MV-4-11 (cell line): Measurements from ENCODE around the gene OR52M1.
"Not testable (repeated sequence)": the region's sequence is repeated elsewhere in the genome, so short reads cannot be mapped to it uniquely, and the experiment has no call there.

Experiments
- DNase-seq: peaks from one replicate; lab custom pipeline; 2025; lab: John Stamatoyannopoulos, UW

Gene OR52M1

GRCh38 chr11:4544891-4545290, at the start of gene OR52M1:
Gene OR52M1, plus strand, starts transcription at chr11:4545191. Its CDS starts 0 bp downstream, at chr11:4545191.
- no peak for DNase-seq

GRCh38 chr11:4495487-4495886, 49.5 kb upstream of the OR52M1 start:
- no peak for DNase-seq

DNA sequence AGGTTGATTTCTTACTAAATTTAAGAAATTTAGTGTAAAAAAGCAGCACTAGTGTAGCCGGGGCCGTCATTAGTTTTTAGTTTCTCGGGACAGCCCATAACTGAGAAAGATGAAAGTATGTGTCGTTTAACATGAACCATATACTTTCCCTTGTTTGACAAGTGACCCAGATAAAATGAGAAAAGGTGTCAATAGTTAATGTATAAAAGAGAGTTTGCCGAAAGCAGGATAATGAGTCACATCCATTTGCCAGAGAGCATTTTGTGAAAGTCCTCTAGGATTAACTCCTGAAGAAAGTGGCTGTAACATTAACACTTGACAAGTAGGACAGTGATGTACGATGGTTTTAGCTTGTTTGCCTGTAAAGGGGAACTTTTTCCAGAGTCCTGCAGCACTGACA, 49.0 kb upstream of the OR52M1 start:
- DNase-seq = no peak

DNA sequence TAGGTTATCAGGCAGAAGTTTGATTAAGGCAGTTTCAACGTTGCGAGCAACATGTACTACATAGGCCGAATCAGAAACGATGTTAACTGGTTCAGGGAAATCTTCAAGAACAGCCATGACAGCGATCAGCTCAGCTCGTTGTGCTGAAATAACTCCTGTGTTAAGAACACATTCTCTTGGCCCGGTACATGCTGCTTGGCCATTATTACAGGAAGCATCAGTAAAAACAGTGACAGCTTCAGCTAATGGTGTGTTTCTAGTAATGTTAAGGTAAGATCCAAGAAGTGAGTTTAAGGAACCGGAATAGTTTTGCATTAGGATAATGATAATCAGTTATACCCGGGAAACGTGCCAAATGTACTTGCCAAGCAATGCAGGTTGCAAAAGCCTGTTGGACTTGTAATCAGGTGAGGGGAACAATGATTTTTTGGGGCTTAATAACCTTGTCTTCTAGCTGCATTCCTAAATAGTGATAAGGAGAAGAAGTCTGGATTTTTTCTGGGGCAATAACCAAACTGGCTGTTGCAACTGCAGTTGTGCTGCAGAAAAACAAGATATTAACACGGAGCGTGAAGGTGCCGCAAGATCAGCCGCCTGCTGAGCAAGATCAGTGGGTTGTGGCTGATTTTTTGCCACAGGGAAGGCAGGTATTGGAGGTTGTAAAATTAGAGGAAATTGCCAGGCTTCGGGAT, 48.3 kb upstream of the OR52M1 start:
- no peak for DNase-seq

- DNase-seq = no peak
Measured at GRCh38 chr11:4508886-4509285, 36.1 kb upstream of the OR52M1 start.

- DNase-seq = no peak
Measured at GRCh38 chr11:4511282-4512245, 33.4 kb upstream of the OR52M1 start.

DNA sequence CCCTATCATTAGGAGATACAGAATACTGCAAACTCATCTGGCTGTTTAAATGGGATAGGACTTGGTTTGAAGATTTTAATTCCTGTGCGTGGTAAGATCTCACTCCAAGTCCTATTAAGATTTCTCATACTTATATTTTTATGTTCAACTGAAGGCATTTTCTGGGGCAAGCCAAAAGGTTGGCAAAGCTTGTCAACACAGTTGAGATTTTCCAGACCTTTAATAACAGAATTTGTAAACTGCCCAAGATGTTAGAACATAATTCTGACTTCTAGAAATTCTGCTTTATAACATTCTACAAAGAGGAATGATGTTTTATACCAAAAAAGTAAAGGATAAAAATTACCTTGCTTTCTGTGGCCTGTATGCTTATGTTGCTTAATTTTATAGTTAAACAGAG, 30.8 kb upstream of the OR52M1 start:
- no peak for DNase-seq

DNA sequence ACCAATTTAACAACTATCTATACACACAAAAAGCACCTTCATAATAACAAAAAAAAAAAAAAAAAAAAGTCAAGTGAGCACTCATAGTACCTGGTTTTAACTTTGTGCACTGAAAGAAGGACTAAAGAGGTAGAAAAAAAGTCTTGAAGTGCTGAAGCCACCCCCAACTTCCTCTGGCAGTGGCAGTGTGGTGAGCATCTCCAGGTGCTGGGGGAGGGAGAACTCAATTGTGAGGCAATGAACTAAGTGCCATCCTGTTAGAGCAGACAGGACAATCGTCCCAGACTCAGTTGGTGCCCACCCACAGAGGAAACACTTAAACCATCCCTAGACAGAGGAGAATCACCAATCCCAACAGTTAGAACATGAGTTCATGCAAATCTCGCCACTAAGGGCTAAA, 22.7 kb upstream of the OR52M1 start:
- no peak for DNase-seq

DNA sequence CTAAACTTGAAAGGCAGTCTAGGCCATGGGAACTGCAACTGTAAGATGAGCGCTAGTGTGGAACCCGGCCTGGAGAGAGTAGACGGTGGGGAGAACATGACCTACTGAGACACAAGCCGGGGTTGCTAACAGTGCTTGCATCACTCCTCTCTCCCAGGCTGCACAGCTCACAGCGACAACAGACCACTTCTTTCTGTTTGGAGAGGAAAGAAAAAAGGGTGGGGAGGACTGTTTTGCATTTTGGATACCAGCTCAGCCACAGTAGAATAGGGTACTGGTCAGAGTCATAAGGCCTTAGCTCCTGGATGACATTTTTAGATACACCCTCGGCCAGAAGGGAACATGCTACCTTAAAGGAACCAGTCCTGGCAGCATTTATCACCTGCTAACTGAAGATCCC, 22.2 kb upstream of the OR52M1 start:
- DNase-seq = no peak

- DNase-seq = no peak
Measured at GRCh38 chr11:4523666-4524065, 21.3 kb upstream of the OR52M1 start.

GRCh38 chr11:4527926-4528325, 17.1 kb upstream of the OR52M1 start:
- no peak for DNase-seq

GRCh38 chr11:4531686-4532085, 13.3 kb upstream of the OR52M1 start:
- DNase-seq = not testable (repeated sequence)

GRCh38 chr11:4539603-4540219, 5.3 kb upstream of the OR52M1 start:
- no peak for DNase-seq

GRCh38 chr11:4541071-4541470, 3.9 kb upstream of the OR52M1 start:
- no peak for DNase-seq

- no peak for DNase-seq
Measured at GRCh38 chr11:4543561-4543960, 1.4 kb upstream of the OR52M1 start.

GRCh38 chr11:4546878-4547277, 1.9 kb downstream of the OR52M1 start:
- no peak for DNase-seq

GRCh38 chr11:4547416-4547815, 2.4 kb downstream of the OR52M1 start:
- no peak for DNase-seq

- DNase-seq = peak; percentile 25
Measured at GRCh38 chr11:4551346-4551979, 6.5 kb downstream of the OR52M1 start.

DNA sequence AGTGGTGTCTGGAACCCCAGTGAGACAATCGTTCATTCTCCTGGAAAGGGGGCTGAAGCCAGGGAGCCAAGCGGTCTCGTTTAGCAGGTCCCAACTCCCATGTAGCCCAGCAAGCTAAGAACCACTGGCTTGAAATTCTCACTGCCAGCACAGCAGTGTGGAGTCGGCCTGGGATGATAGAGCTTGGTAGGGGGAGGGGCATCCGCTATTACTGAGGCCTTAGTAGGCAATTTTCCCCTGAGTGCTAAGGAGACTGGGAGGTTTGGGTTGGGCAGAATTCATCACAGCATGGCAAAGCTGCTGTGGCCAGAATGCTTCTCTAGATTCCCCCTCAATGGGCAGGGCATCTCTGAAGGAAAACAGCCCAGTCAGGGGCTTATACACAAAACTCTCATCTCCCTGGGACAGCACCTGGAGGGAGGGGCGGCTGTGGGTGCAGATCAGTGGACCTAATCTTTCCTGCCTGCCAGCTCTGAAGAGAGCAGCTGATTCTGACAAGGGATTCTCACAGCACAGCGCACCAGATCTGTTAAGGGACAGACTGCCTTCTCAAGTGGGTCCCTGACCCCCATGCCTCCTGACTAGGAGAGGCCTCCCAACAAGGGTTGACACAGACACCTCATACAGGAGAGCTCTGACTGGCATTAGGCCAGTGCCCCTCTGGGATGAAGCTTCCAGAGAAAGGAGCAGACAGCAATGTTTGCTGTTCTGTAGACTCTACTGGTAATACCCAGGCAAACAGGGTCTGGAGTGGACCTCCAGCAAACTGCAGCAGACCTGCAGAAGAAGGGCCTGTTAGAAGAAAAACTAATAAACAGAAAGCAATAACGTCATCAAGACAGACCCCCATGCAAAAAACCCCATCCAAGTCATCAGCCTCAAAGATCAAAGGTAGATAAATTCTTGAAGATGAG, 14.8 kb downstream of the OR52M1 start:
- DNase-seq = no peak

- DNase-seq = no peak
Measured at GRCh38 chr11:4560467-4560866, 15.5 kb downstream of the OR52M1 start.

DNA sequence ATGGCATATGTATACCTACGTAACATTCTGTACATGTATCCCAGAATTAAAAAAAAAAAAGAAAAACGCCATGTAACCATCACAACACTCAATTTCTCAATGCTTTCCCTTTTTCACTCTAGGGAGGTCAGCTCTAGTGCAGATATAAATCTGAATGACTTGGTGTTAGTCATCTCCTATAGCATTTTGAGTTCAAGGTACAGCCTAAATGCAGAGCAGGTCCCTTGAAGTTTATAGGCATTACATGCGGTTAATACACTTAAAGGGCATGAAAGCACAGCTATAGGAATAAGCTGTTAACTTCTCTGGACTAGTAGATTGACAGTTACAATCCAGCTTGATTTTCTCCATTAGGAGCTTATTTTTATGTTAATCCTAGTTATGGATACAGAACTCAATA, 20.4 kb downstream of the OR52M1 start:
- DNase-seq = no peak
